ENCODE measurements around the gene MED20.

MED20 gene

DNA sequence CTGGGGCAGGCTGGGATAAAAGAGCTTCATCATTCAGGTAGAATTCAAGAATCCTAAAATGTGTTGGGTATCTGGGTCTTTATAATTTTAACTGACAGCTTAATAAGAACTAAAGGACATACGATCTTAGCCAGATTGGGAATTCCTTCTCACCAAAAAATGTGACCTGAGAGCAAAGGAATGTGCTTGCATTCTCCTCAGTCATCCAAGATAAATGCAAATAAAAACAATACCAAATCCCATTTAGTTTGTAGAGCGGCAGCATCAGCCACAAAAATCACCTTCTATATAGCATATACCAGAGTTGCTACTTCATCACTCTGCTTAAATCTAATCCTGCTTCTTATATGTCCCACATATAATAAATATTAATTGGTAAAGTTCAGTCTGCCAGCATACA lies 42.7 kb downstream of the MED20 start:
- 67 to 83% methylated on average over 1 of the region's 2 CpGs for WGBS, 2 experiments (ENCODE audit: insufficient coverage in 2 of 2)
- no peak overlapping the region for H3K27ac ChIP-seq (ENCODE audit: low read depth, low read length, severe bottlenecking)
- H3K36me3 ChIP-seq (ENCODE audit: control insufficient read depth, insufficient read depth, low read length) = no peaks in the 10 kb centered on the region
- H3K9me3 ChIP-seq (ENCODE audit: control insufficient read depth, low read length) = no peaks in the 10 kb centered on the region
- no peaks in the 10 kb centered on the region for H3K4me1 ChIP-seq (ENCODE audit: control insufficient read depth, insufficient read depth, low read length, poor library complexity, severe bottlenecking)
- H3K4me3 ChIP-seq (ENCODE audit: extremely low read depth, insufficient read depth, low read length, poor library complexity, severe bottlenecking) = no peak overlapping the region

DNA sequence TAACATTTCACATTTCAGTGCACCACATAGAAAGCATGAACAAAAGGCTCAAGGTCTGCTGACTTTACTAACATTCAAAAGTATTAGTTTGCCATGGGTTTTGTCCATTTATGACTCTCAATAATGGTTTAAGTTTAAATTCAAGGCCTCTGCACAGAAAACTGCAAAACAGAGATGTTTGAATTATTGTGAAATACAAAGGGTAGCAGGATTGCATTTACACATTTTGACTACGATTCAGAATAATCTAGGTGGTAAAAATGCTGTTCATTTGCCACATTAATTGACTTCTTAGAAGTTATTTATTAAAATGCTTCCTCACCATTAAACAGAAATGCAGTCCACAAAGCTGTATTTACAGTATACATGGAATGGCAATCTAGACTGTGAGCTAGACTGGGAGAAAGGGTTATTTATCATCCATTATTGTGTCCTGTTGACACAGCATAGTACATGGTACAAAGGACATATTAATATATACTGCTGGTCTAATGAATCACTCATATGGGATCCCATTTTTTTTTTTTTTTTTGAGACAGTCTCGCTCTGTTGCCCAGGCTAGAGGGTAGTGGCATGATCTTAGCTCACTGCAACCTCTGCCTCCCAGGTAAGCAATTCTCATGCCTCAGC lies 43.8 kb downstream of the MED20 start:
- H3K27ac ChIP-seq (ENCODE audit: low read depth, low read length, severe bottlenecking) = no peak overlapping the region
- no peaks in the 10 kb centered on the region for H3K9me3 ChIP-seq (ENCODE audit: control insufficient read depth, low read length)
- no peak overlapping the region for H3K4me3 ChIP-seq (ENCODE audit: extremely low read depth, insufficient read depth, low read length, poor library complexity, severe bottlenecking)
- peaks cover 5% of the 10 kb centered on the region for H3K36me3 ChIP-seq (ENCODE audit: control insufficient read depth, insufficient read depth, low read length)
- H3K4me1 ChIP-seq (ENCODE audit: control insufficient read depth, insufficient read depth, low read length, poor library complexity, severe bottlenecking) = no peaks in the 10 kb centered on the region
- 86% methylated on average over 1 of the region's 2 CpGs; no CpG with 5 or more reads in 1 of the 2 experiments for WGBS, 2 experiments (ENCODE audit: insufficient coverage in 2 of 2)

DNA sequence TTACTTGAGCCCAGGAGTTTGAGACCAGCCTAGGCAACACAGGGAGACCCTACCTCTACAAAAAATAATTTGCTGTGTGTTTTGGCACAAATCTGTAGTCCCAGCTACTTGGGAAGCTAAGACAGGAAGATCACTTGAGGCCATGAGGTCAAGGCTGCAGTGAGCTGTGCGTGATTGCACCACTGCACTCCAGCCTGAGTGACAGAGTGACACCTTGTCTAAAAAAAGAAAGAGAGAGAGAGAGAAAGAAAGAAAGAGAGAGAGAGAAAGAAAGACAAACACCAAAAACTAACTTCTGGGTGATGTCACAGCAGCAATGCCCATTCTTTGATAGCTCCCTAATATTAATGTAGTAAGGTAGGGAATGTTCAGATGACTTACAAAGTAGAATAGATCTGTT lies 46.2 kb downstream of the MED20 start:
- 100% methylated on average over 1 of the region's 1 CpG; no CpG with 5 or more reads in 1 of the 2 experiments for WGBS, 2 experiments (ENCODE audit: insufficient coverage in 2 of 2)
- Histone ChIP-seq H3K4me3 (ENCODE audit: extremely low read depth, insufficient read depth, low read length, poor library complexity, severe bottlenecking) (no peak overlapping the region), H3K9me3 (ENCODE audit: control insufficient read depth, low read length) (no peaks in the 10 kb centered on the region), H3K4me1 (ENCODE audit: control insufficient read depth, insufficient read depth, low read length, poor library complexity, severe bottlenecking) (no peaks in the 10 kb centered on the region), H3K27ac (ENCODE audit: low read depth, low read length, severe bottlenecking) (no peak overlapping the region), H3K36me3 (ENCODE audit: control insufficient read depth, insufficient read depth, low read length) (peaks cover 10% of the 10 kb centered on the region)

DNA sequence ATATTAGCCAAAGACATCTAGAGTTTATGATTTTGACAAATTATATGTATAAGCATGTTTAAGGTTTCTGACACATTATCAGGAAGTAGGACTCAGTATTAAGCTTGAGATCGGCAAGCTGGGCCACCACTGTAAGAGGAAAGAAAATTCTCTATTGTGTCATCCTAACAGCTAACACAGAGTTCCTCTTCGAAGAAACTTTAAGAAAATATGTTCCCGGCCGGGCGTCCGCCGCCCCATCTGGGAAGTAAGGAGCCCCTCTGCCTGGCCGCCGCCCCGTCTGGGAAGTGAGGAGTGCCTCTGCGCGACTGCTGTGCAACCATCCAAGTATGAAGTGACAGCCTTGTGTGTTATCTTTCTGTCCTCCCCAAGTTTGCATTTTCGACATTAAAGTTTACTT lies 48.8 kb downstream of the MED20 start:
- no peaks in the 10 kb centered on the region for H3K9me3 ChIP-seq (ENCODE audit: control insufficient read depth, low read length)
- 94 to 97% methylated on average over 9 to 11 of the region's 13 CpGs for WGBS, 2 experiments (ENCODE audit: insufficient coverage in 2 of 2)
- no peak overlapping the region for H3K4me3 ChIP-seq (ENCODE audit: extremely low read depth, insufficient read depth, low read length, poor library complexity, severe bottlenecking)
- H3K36me3 ChIP-seq (ENCODE audit: control insufficient read depth, insufficient read depth, low read length) = peaks cover 13% of the 10 kb centered on the region
- H3K27ac ChIP-seq (ENCODE audit: low read depth, low read length, severe bottlenecking) = no peak overlapping the region
- H3K4me1 ChIP-seq (ENCODE audit: control insufficient read depth, insufficient read depth, low read length, poor library complexity, severe bottlenecking) = no peaks in the 10 kb centered on the region

DNA sequence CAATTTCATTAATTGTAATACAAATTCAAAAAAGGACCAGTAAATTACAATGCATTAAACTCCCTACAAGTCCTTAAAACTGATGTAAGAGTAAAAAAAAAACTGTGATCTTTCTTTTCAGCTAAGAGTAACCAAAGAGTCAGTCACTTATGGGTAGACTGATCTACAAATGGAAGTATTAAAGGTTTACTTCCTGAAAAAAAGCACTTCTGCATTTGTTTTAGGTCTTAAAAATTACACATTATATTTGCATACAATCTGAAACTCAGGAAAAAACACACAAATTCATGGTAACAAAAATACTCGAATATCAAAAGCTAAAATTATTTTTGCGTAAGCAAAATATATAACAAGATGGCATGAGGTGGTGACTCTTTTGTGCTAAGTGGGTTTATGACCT lies 49.2 kb downstream of the MED20 start:
- no CpG with 5 or more reads among the region's 2 CpGs for WGBS, 2 experiments (ENCODE audit: insufficient coverage in 2 of 2)
- Histone ChIP-seq H3K36me3 (ENCODE audit: control insufficient read depth, insufficient read depth, low read length) (peaks cover 13% of the 10 kb centered on the region), H3K4me3 (ENCODE audit: extremely low read depth, insufficient read depth, low read length, poor library complexity, severe bottlenecking) (no peak overlapping the region), H3K9me3 (ENCODE audit: control insufficient read depth, low read length) (no peaks in the 10 kb centered on the region), H3K4me1 (ENCODE audit: control insufficient read depth, insufficient read depth, low read length, poor library complexity, severe bottlenecking) (no peaks in the 10 kb centered on the region), H3K27ac (ENCODE audit: low read depth, low read length, severe bottlenecking) (no peak overlapping the region)

DNA sequence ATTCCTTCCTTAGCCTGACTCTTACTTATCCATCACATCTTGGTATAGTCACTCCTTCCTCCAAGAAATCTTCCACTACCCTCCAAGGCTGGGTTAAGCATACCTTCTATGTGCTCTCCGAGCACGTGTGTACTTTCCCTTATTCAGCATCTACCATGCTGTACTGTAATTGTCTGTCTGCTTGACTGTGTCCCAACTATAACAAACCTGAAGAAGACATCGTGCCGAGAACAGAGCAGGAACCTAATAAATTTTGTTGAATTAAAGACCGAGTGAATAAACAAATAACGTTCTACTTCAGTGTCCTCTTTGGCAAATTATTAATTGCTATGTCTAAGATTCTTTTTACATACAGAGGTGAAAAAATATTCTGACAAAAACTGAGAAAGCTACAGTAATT lies 61.6 kb downstream of the MED20 start:
- WGBS, 2 experiments (ENCODE audit: insufficient coverage in 2 of 2) = 80 to 100% methylated on average over 1 to 4 of the region's 6 CpGs
- H3K27ac ChIP-seq (ENCODE audit: low read depth, low read length, severe bottlenecking) = no peak overlapping the region
- no peaks in the 10 kb centered on the region for H3K36me3 ChIP-seq (ENCODE audit: control insufficient read depth, insufficient read depth, low read length)
- no peaks in the 10 kb centered on the region for H3K9me3 ChIP-seq (ENCODE audit: control insufficient read depth, low read length)
- H3K4me1 ChIP-seq (ENCODE audit: control insufficient read depth, insufficient read depth, low read length, poor library complexity, severe bottlenecking) = no peaks in the 10 kb centered on the region
- H3K4me3 ChIP-seq (ENCODE audit: extremely low read depth, insufficient read depth, low read length, poor library complexity, severe bottlenecking) = no peak overlapping the region

DNA sequence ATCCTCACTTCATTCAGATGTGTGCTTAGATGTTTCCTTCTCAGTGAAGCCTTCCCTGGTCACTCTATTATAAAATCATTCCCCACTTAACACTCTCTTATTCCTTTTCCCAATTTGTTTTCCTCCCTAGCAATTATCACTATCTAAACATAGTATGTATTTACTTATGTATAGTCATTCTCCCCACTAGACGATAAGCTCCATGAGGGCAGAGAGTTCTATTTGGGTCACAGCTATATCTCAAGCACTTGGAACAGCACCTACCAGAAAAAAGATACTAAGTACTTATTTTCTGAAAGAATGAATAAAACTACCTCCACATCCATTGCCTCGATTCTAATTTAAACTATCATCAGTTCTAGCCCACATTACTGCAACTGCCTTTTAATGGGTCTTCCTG lies 62.2 kb downstream of the MED20 start:
- no peak overlapping the region for H3K27ac ChIP-seq (ENCODE audit: low read depth, low read length, severe bottlenecking)
- H3K4me3 ChIP-seq (ENCODE audit: extremely low read depth, insufficient read depth, low read length, poor library complexity, severe bottlenecking) = no peak overlapping the region
- no peaks in the 10 kb centered on the region for H3K4me1 ChIP-seq (ENCODE audit: control insufficient read depth, insufficient read depth, low read length, poor library complexity, severe bottlenecking)
- no CpG with 5 or more reads among the region's 2 CpGs for WGBS, 2 experiments (ENCODE audit: insufficient coverage in 2 of 2)
- no peaks in the 10 kb centered on the region for H3K36me3 ChIP-seq (ENCODE audit: control insufficient read depth, insufficient read depth, low read length)
- H3K9me3 ChIP-seq (ENCODE audit: control insufficient read depth, low read length) = no peaks in the 10 kb centered on the region
